Thyroid gland (tissue), 4 donors: ENCODE results near the gene HYAL3. TPM values are rescaled to one million over a fixed set of nuclear protein-coding genes. Genes with fewer than 3 reads are reported as not detected.
"Not testable (repeated sequence)": the region's sequence is repeated elsewhere in the genome, so short reads cannot be mapped to it uniquely, and the experiment has no call there.

Source experiments
- DNase-seq, 2 donors: peaks; one replicate each; pipeline ENCODE4 v3.0.0-alpha.2; 2019
- H3K27ac ChIP-seq, 3 donors: fragments of 200-600 bp; sonication (generic); 1 replicate in 2 of 3; 2 replicates in 1 of 3; pipeline ENCODE4 v1.5.1; 2016 to 2019; ENCODE audit warnings: mild to moderate bottlenecking in 1 of 3, moderate library complexity in 1 of 3
- H3K27me3 ChIP-seq: fragments of 200-600 bp; sonication (generic); one replicate; pipeline ENCODE4 v1.5.1; 2019
- H3K36me3 ChIP-seq, 2 donors: fragments of 200-600 bp; sonication (generic); one replicate each; pipeline ENCODE4 v1.5.1; 2016 to 2019
- H3K4me1 ChIP-seq, 2 donors: fragments of 200-600 bp; sonication (generic); one replicate each; pipeline ENCODE4 v1.5.1; 2017 to 2019
- H3K4me3 ChIP-seq, 3 donors: fragments of 200-600 bp; sonication (generic); replicated peaks in 1 of 3; 1 replicate in 2 of 3; 2 replicates in 1 of 3; pipeline ENCODE4 v1.5.1; 2016; ENCODE audit warnings: mild to moderate bottlenecking in 1 of 3
- H3K9me3 ChIP-seq: fragments of 200-600 bp; sonication (generic); one replicate; pipeline ENCODE4 v1.5.1; 2017
- POLR2A ChIP-seq, 2 donors: fragments of 450-650 bp; IDR thresholded peaks; one replicate each; pipeline ENCODE4 v1.6.1; 2017; ENCODE audit warnings: antibody characterized with exemption in 2 of 2, mild to moderate bottlenecking in 2 of 2, moderate library complexity in 1 of 2
- WGBS, 2 donors: methylation state at CpG; one replicate each; pipeline ENCODE4 v1.1.5; 2017; 5-methylcytosine and 5-hydroxymethylcytosine counted together
- intact Hi-C: fragments of 100-400 bp; cut with DNase I; formaldehyde crosslinking; loops from one replicate; pipeline ENCODE4 v1.15.1; 2023
- total RNA-seq, 4 donors: library from RNA; depleted of rRNA; stranded (reverse); fragments of >200 nt; gene quantifications; one replicate each; pipeline ENCODE4 v1.2.3, GENCODE V29; 2016
- TF ChIP-seq, protein P1 (sequence below), 6 experiments: fragments of 200-600 bp in 3 of 6; fragments of 450-650 bp in 3 of 6; sonication (generic) in 3 of 6; IDR thresholded peaks; one replicate each; pipeline ENCODE4 v1.5.1; 2016 to 2019; ENCODE audit warnings: antibody characterized with exemption in 6 of 6, mild to moderate bottlenecking in 2 of 6, inconsistent platforms in 1 of 6, moderate library complexity in 1 of 6

HYAL3 gene
- total RNA-seq, 4 donors from 2014 or later: 2.7 to 6.7 (median 3.8) TPM

DNA sequence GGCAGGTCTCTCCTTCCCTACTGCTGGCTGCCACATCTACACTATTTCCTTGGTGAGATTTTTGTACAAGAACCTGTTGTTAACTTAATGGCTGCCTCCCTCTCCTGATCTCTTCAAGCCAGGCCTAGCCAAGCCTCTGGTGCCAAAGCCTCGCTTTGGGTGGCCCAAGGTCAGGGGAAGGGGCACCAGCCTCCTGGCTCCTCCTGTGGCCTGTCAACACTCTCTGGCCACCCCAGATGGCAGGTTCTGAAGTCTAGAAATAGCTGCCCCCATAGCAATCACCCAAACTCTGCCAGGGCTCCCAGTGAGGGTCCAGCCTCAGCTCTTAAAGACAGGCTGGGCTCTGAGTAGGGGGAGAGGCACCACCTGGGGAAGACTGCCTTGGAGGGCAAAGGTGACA lies 11.9 kb downstream of the HYAL3 start:
- no peak overlapping the region for H3K4me3 ChIP-seq
- WGBS, 2 donors: 100% methylated on average over 1 of the region's 1 CpG; no CpG with 5 or more reads in 1 of the 2 donors
- DNase-seq: no peak
- H3K36me3 ChIP-seq: peaks cover 26 to 28% of the 10 kb centered on the region in 2 donors
- no peak overlapping the region for H3K27ac ChIP-seq
- TF ChIP-seq, protein P1, sequence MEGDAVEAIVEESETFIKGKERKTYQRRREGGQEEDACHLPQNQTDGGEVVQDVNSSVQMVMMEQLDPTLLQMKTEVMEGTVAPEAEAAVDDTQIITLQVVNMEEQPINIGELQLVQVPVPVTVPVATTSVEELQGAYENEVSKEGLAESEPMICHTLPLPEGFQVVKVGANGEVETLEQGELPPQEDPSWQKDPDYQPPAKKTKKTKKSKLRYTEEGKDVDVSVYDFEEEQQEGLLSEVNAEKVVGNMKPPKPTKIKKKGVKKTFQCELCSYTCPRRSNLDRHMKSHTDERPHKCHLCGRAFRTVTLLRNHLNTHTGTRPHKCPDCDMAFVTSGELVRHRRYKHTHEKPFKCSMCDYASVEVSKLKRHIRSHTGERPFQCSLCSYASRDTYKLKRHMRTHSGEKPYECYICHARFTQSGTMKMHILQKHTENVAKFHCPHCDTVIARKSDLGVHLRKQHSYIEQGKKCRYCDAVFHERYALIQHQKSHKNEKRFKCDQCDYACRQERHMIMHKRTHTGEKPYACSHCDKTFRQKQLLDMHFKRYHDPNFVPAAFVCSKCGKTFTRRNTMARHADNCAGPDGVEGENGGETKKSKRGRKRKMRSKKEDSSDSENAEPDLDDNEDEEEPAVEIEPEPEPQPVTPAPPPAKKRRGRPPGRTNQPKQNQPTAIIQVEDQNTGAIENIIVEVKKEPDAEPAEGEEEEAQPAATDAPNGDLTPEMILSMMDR (IDR thresholded peaks at IDR 0.05): no peak
- no peak for TF ChIP-seq POLR2A (IDR thresholded peaks at IDR 0.05)
- H3K9me3 ChIP-seq: no peaks in the 10 kb centered on the region
- H3K4me1 ChIP-seq: peaks cover 9 to 11% of the 10 kb centered on the region in 2 donors
- intact Hi-C loops: no loop called here
- H3K27me3 ChIP-seq: no peaks in the 10 kb centered on the region

- DNase-seq: no peak
- no peaks in the 10 kb centered on the region for H3K27me3 ChIP-seq
- 94 to 95% methylated on average over 11 to 18 of the region's 28 CpGs for WGBS, 2 donors
- H3K36me3 ChIP-seq: peaks cover 26 to 28% of the 10 kb centered on the region in 2 donors
- intact Hi-C loops: no loop called here
- TF ChIP-seq POLR2A (IDR thresholded peaks at IDR 0.05): no peak
- peaks cover 6 to 10% of the 10 kb centered on the region in 2 donors for H3K4me1 ChIP-seq
- H3K27ac ChIP-seq: no peak overlapping the region
- no peaks in the 10 kb centered on the region for H3K9me3 ChIP-seq
- H3K4me3 ChIP-seq: no peak overlapping the region
Observed at GRCh38 chr3:50286322-50287227, 12.6 kb downstream of the HYAL3 start.

DNA sequence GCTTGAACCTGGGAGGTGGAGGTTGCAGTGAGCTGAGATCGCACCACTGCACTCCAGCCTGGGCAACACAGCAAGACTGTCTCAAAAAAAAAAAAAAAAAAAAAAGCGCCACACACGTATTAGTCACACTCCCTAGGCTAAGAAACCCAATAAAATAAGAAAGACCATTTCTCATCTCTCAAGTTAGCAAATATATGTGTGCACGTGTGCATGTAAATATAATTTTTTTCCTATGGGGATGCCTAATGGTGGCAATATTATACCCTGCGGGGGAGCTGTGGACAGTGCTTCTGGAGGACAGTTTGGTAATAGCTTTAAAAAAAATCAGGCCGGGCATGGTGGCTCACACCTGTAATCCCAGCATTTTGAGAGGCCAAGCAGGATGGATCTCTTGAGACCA lies 15.1 kb downstream of the HYAL3 start:
- H3K4me1 ChIP-seq, H3K27me3 ChIP-seq, H3K4me3 ChIP-seq, DNase-seq, intact Hi-C loops, H3K9me3 ChIP-seq, H3K27ac ChIP-seq: not testable (repeated sequence)
- H3K36me3 ChIP-seq: peaks cover 18 to 19% of the 10 kb centered on the region in 2 donors
- WGBS, 2 donors: 89 to 90% methylated on average over 6 of the region's 6 CpGs

- H3K27ac ChIP-seq: no peak overlapping the region
- no peak for DNase-seq
- peaks cover 0 to 2% of the 10 kb centered on the region in 2 donors for H3K4me1 ChIP-seq
- no peaks in the 10 kb centered on the region for H3K27me3 ChIP-seq
- WGBS, 2 donors: 86 to 88% methylated on average over 8 of the region's 8 CpGs
- H3K36me3 ChIP-seq: no peaks in the 10 kb centered on the region
- TF ChIP-seq, protein P1 (IDR thresholded peaks at IDR 0.05): no peak
- no peak for TF ChIP-seq POLR2A (IDR thresholded peaks at IDR 0.05)
- no peaks in the 10 kb centered on the region for H3K9me3 ChIP-seq
- H3K4me3 ChIP-seq: no peak overlapping the region
- intact Hi-C loops: no loop called here
Observed at GRCh38 chr3:50279255-50280016, 19.8 kb downstream of the HYAL3 start.

DNA sequence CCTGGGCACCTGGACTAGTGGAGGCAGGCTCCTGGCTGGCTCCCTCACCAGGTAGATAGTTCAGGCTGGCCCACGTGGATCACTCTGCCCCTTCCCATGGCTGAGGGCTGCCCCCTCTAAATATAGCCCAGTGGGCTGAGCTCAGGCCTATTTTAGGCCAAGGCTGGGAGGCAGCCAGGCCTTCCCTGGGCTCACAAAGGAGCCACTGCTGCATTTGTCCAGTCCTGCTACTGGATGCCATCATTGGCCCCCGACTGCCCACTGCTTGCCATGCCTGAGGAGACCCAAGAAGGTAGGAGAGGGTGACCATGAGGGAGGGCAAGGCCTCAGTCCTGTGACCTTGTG lies 20.4 kb downstream of the HYAL3 start, which contains the start of gene LSMEM2:
Gene LSMEM2 (plus strand): TSS at position 208 of the 345 bp plus-strand sequence. CDS start 27 bp downstream, at position 235.
- no peak for DNase-seq
- Histone ChIP-seq H3K4me1 (peaks cover under 1 to 8% of the 10 kb centered on the region in 2 donors), H3K27ac (no peak within 1 kb of the TSS), H3K36me3 (no peaks in the 10 kb centered on the region), H3K9me3 (no peaks in the 10 kb centered on the region), H3K4me3 (no peak within 1 kb of the TSS), H3K27me3 (no peaks in the 10 kb centered on the region)
- no peak for TF ChIP-seq POLR2A (IDR thresholded peaks at IDR 0.05)
- TF ChIP-seq, protein P1 (IDR thresholded peaks at IDR 0.05): no peak
- intact Hi-C loops: no loop called here
- 89% methylated on average over 1 of the region's 2 CpGs; no CpG with 5 or more reads in 1 of the 2 donors for WGBS, 2 donors
